ENCODE measurements around the gene ZNF518B. TPM values are rescaled to one million over a fixed set of nuclear protein-coding genes. Genes with fewer than 3 reads are reported as not detected.
"Not testable (repeated sequence)": the region's sequence is repeated elsewhere in the genome, so short reads cannot be mapped to it uniquely, and the experiment has no call there.

The ZNF518B gene
- total RNA-seq, 2 experiments from 2014 or later: 13.5 to 13.8 TPM

GRCh38 chr4:10438924-10439323, 18.3 kb downstream of the ZNF518B start:
- Mint-ChIP-seq H3K4me1 (ENCODE audit: low read depth) (no peaks in the 10 kb centered on the region), H3K27me3 (no peaks in the 10 kb centered on the region), H3K36me3 (ENCODE audit: low read depth) (peaks cover 20% of the 10 kb centered on the region), H3K27ac (no peak overlapping the region), H3K9me3 (peaks cover 25% of the 10 kb centered on the region), H3K4me3 (no peak overlapping the region)
- ChIA-PET POLR2A (interaction anchor here (0.8 to 1.0 kb wide), 2 partner anchors 18 to 19 kb away, joined by 3 to 4 read pairs; no protein-coding TSS in a partner anchor), CTCF (interaction anchor here (1.0 kb wide), 1 partner anchor 12 kb away, joined by 4 read pairs; no protein-coding TSS in a partner anchor)
- DNase-seq: no peak
- intact Hi-C loops (cut with micrococcal nuclease): no loop called here
- ATAC-seq: no peak
- TF ChIP-seq, protein P1, sequence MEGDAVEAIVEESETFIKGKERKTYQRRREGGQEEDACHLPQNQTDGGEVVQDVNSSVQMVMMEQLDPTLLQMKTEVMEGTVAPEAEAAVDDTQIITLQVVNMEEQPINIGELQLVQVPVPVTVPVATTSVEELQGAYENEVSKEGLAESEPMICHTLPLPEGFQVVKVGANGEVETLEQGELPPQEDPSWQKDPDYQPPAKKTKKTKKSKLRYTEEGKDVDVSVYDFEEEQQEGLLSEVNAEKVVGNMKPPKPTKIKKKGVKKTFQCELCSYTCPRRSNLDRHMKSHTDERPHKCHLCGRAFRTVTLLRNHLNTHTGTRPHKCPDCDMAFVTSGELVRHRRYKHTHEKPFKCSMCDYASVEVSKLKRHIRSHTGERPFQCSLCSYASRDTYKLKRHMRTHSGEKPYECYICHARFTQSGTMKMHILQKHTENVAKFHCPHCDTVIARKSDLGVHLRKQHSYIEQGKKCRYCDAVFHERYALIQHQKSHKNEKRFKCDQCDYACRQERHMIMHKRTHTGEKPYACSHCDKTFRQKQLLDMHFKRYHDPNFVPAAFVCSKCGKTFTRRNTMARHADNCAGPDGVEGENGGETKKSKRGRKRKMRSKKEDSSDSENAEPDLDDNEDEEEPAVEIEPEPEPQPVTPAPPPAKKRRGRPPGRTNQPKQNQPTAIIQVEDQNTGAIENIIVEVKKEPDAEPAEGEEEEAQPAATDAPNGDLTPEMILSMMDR (IDR thresholded peaks at IDR 0.05): no peak

GRCh38 chr4:10437735-10438134, 19.5 kb downstream of the ZNF518B start:
- POLR2A ChIA-PET: no interaction called here
- intact Hi-C loops (cut with micrococcal nuclease): no loop called here

DNA sequence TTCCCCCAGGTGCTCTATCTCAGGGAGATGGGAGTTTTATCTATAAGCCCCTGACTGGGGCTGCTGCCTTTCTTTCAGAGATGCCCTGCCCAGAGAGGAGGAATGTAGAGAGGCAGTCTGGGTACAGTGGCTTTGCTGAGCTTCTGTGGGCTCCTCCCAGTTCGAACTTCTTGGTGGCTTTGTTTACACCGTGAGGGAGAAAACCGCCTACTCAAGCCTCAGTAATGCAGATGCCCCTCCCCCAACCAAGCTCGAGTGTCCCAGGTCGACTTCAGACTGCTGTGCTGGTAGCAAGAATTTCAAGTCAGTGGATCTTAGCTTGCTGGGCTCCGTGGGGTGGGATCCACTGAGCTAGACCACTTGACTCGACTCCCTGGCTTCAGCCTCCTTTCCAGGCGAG, 29.5 kb downstream of the ZNF518B start:
- peaks cover 23% of the 10 kb centered on the region for H3K9me3 Mint-ChIP-seq
- intact Hi-C loops (cut with micrococcal nuclease); H3K4me3 Mint-ChIP-seq; H3K36me3 Mint-ChIP-seq (ENCODE audit: low read depth); DNase-seq; H3K27ac Mint-ChIP-seq; ATAC-seq; POLR2A ChIA-PET; H3K4me1 Mint-ChIP-seq (ENCODE audit: low read depth); H3K27me3 Mint-ChIP-seq; CTCF ChIA-PET: not testable (repeated sequence)

More at GRCh38 chr4:10437735-10438134, 19.5 kb downstream of the ZNF518B start:
- Mint-ChIP-seq H3K4me3 (no peak overlapping the region), H3K4me1 (ENCODE audit: low read depth) (no peaks in the 10 kb centered on the region), H3K36me3 (ENCODE audit: low read depth) (peaks cover 13% of the 10 kb centered on the region), H3K27me3 (no peaks in the 10 kb centered on the region), H3K27ac (no peak overlapping the region), H3K9me3 (peaks cover 15% of the 10 kb centered on the region)
- TF ChIP-seq, protein P1 (IDR thresholded peaks at IDR 0.05): no peak
- CTCF ChIA-PET: interaction anchor here (1.3 kb wide), 1 partner anchor 15 kb away, joined by 3 read pairs; no protein-coding TSS in a partner anchor
- ATAC-seq: no peak
- DNase-seq: no peak

DNA sequence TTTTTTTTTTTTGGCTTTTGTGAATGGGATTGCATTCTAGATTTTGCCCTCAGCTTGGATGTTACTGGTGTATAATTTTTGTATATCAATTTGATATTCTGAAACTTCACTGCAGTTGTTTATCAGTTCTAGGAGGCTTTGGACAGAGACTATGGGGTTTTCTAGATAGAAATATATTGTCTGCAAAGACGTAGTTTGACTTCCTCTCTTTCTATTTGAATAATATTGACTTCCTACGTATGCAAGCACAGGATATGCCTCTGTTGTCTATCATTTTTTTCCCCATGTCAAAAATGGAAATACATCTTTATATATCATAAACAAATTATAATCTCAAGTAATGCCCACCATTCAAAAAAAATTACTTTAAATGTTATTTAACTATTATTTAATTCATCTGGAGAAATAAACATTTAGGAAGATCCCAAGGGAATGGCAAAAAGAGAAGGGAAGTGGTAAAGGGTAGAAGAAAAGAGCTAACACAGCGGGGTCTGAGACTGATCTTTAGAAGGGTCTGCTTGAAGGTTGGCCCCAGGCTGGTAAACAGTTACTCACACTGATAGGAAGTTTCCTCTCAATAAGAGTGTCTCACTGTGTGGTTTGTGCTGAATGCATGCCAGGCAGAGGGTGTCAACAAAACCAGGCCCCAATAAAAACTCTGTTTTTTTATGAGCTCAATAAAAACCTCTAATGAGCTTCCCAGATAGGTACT, 35.7 kb downstream of the ZNF518B start:
- no peak overlapping the region for H3K4me3 Mint-ChIP-seq
- peak; percentile 84 for ATAC-seq
- ChIA-PET CTCF (interaction anchor here (0.8 to 3.1 kb wide), 3 partner anchors 8 to 262 kb away, joined by 3 to 18 read pairs (median 4); no protein-coding TSS in a partner anchor), POLR2A (no interaction called here)
- peaks cover 1% of the 10 kb centered on the region for H3K36me3 Mint-ChIP-seq (ENCODE audit: low read depth)
- H3K27me3 Mint-ChIP-seq: no peaks in the 10 kb centered on the region
- peaks cover 21% of the 10 kb centered on the region for H3K4me1 Mint-ChIP-seq (ENCODE audit: low read depth)
- intact Hi-C loops (cut with micrococcal nuclease): no loop called here
- peaks cover 24% of the 10 kb centered on the region for H3K9me3 Mint-ChIP-seq
- TF ChIP-seq, protein P1 (IDR thresholded peaks at IDR 0.05): no peak
- H3K27ac Mint-ChIP-seq: peak overlapping the region; percentile 42
- DNase-seq: peak; percentile 29

DNA sequence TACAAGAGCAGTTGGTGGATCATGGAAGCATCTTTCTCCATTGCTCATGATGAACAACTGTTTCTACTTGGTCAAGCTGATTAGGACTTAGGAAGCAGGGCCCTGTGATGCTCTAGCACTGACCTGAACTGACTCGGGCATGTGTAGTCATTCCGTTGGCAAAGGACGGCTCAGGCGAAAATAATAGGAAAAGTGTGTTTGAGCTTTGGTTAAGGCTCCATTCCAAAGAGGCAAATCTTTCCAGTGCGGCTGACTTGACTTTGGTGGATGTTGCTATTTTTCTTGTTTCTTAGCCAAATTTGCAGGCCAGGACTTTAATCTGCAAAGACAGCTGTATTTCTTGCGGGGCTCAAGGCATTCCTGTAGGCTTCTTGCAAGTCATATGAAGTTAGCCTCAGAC, 39.5 kb downstream of the ZNF518B start:
- Mint-ChIP-seq H3K36me3 (ENCODE audit: low read depth) (no peaks in the 10 kb centered on the region), H3K9me3 (peaks cover 11% of the 10 kb centered on the region), H3K27ac (no peak overlapping the region), H3K4me3 (no peak overlapping the region), H3K4me1 (ENCODE audit: low read depth) (peaks cover 41% of the 10 kb centered on the region), H3K27me3 (no peaks in the 10 kb centered on the region)
- ATAC-seq: no peak
- TF ChIP-seq, protein P1 (IDR thresholded peaks at IDR 0.05): no peak
- DNase-seq: no peak
- ChIA-PET POLR2A (no interaction called here), CTCF (no interaction called here)
- intact Hi-C loops (cut with micrococcal nuclease): no loop called here

All from activated CD8-positive, alpha-beta T cell treated with anti-CD3 and anti-CD28 coated beads for 36 hours (primary cell).